Loucy (cell line): ENCODE data around the gene AGXT2.

Experiments
- CTCF ChIP-seq: fragments of 200-600 bp; sonication (generic); conservative IDR thresholded peaks from 2 replicates; pipeline ENCODE4 v1.5.1; 2014; ENCODE audit warnings: mild to moderate bottlenecking, antibody characterized with exemption, low read length
- EZH2phosphoT487 ChIP-seq: fragments of 200-600 bp; IDR thresholded peaks from 2 replicates; pipeline ENCODE4 v1.6.1; 2018; ENCODE audit warnings: antibody characterized with exemption, mild to moderate bottlenecking, moderate library complexity, borderline replicate concordance

DNA sequence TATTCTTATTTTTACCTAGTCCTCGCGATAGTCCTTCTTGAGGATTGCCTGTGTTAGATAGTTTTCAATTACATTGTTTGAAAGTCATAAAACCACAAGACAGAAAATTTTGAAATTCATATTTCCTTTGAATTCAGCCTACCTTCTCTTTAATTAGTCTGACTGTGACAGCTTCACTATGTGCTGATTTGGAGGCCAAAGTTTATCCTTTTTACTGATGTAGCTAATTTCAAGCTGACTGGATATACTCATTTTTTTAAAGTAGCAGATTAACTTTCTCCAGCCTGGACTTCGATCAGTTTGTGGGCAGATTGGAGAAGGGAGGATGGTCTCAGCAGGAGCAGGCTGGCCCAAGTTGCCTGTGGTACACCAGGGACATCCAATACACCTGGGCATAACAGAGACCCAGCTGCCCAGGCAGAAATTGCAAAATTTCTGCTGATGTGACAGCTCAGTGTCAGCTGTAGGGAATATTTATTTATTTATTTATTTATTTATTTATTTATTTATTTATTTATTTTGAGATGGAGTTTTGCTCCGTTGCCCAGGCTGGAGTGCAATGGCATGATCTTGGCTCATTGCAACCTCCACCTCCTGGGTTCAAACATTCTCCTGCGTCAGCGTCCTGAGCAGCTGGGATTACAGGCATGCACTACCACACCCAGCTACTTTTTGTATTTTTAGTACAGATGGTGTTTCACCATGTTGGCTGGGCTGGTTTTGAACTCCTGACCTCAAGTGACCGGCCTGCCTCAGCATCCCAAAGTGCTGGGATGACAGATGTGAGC, 24.2 kb downstream of the AGXT2 start:
- TF ChIP-seq CTCF, result no peak
- no peak for TF ChIP-seq EZH2phosphoT487
